GM10847 (cell line): ENCODE measurements around the gene HP1BP3.

Experiments used
- POLR2A ChIP-seq: IDR thresholded peaks from 2 replicates; pipeline ENCODE4 v1.6.1; 2011; ENCODE audit not compliant: insufficient read length; ENCODE audit errors: extremely low read depth

The HP1BP3 gene

GRCh38 chr1:20710469-20711284, 76.4 kb downstream of the HP1BP3 start:
- TF ChIP-seq POLR2A: no peak

- TF ChIP-seq POLR2A: no peak
Observed at GRCh38 chr1:20709868-20710267, 77.2 kb downstream of the HP1BP3 start.

- TF ChIP-seq POLR2A: no peak
Observed at GRCh38 chr1:20708891-20709290, 78.2 kb downstream of the HP1BP3 start.

- TF ChIP-seq POLR2A: no peak
Observed at GRCh38 chr1:20708057-20708456, 79.0 kb downstream of the HP1BP3 start.

GRCh38 chr1:20706841-20707240, 80.3 kb downstream of the HP1BP3 start:
- TF ChIP-seq POLR2A: no peak

- TF ChIP-seq POLR2A: no peak
Observed at GRCh38 chr1:20705203-20705755, 81.8 kb downstream of the HP1BP3 start.

- TF ChIP-seq POLR2A: no peak
Observed at GRCh38 chr1:20704390-20705202, 82.5 kb downstream of the HP1BP3 start.

- no peak for TF ChIP-seq POLR2A
Observed at GRCh38 chr1:20703124-20703756, 83.9 kb downstream of the HP1BP3 start.

GRCh38 chr1:20702416-20702815, 84.7 kb downstream of the HP1BP3 start:
- TF ChIP-seq POLR2A: no peak

GRCh38 chr1:20701847-20702246, 85.3 kb downstream of the HP1BP3 start:
- no peak for TF ChIP-seq POLR2A

GRCh38 chr1:20701446-20701845, 85.7 kb downstream of the HP1BP3 start:
- no peak for TF ChIP-seq POLR2A

GRCh38 chr1:20700636-20701215, 86.4 kb downstream of the HP1BP3 start:
- no peak for TF ChIP-seq POLR2A

GRCh38 chr1:20699558-20699957, 87.5 kb downstream of the HP1BP3 start:
- TF ChIP-seq POLR2A: no peak

GRCh38 chr1:20698195-20698910, 88.8 kb downstream of the HP1BP3 start:
- no peak for TF ChIP-seq POLR2A
